GM21529 (cell line): ENCODE measurements around the gene WFDC10B.
"Not testable (repeated sequence)": the region's sequence is repeated elsewhere in the genome, so short reads cannot be mapped to it uniquely, and the experiment has no call there.

Experiments
- ATAC-seq: cut with Tn5 transposase; IDR thresholded peaks from one replicate; pipeline ENCODE4 v1.9.1; 2021; ENCODE audit not compliant: unreplicated experiment

WFDC10B gene

GRCh38 chr20:45704969-45705637 is at the start of gene WFDC10B:
Gene WFDC10B, minus strand, starts transcription at chr20:45705019. Its CDS starts 19,027 bp downstream, at chr20:45685992.
- no peak for ATAC-seq

GRCh38 chr20:45752746-45753145 is 47.9 kb upstream of the WFDC10B start:
- ATAC-seq: no peak

GRCh38 chr20:45751721-45752120 is 46.9 kb upstream of the WFDC10B start:
- ATAC-seq: no peak

- no peak for ATAC-seq
Measured at GRCh38 chr20:45745015-45745414, 40.2 kb upstream of the WFDC10B start.

- no peak for ATAC-seq
Measured at GRCh38 chr20:45742596-45742995, 37.8 kb upstream of the WFDC10B start.

- no peak for ATAC-seq
Measured at GRCh38 chr20:45735988-45736387, 31.2 kb upstream of the WFDC10B start.

GRCh38 chr20:45735552-45735951 is 30.7 kb upstream of the WFDC10B start:
- no peak for ATAC-seq

GRCh38 chr20:45732199-45732598 is 27.4 kb upstream of the WFDC10B start:
- ATAC-seq: no peak

GRCh38 chr20:45727044-45727443 is 22.2 kb upstream of the WFDC10B start:
- no peak for ATAC-seq

GRCh38 chr20:45725134-45725533 is 20.3 kb upstream of the WFDC10B start:
- no peak for ATAC-seq

- no peak for ATAC-seq
Measured at GRCh38 chr20:45722047-45722446, 17.2 kb upstream of the WFDC10B start, which contains the start of gene SPINT4. Gene SPINT4, plus strand, starts transcription at chr20:45722347. Its CDS starts 21 bp downstream, at chr20:45722368.

GRCh38 chr20:45716141-45716688 is 11.4 kb upstream of the WFDC10B start:
- not testable (repeated sequence) for ATAC-seq

GRCh38 chr20:45701873-45702272 is 2.9 kb downstream of the WFDC10B start, which contains the start of gene WFDC13:
Gene WFDC13, plus strand, starts transcription at chr20:45702038. Its CDS starts 86 bp downstream, at chr20:45702124.
- no peak for ATAC-seq

- no peak for ATAC-seq
Measured at GRCh38 chr20:45701104-45701503, 3.7 kb downstream of the WFDC10B start.

GRCh38 chr20:45695496-45695895 is 9.3 kb downstream of the WFDC10B start:
- ATAC-seq: no peak

GRCh38 chr20:45693346-45693745 is 11.5 kb downstream of the WFDC10B start:
- ATAC-seq: not testable (repeated sequence)

GRCh38 chr20:45685896-45686295 is 18.9 kb downstream of the WFDC10B start:
- ATAC-seq: no peak

- no peak for ATAC-seq
Measured at GRCh38 chr20:45679650-45680049, 25.2 kb downstream of the WFDC10B start.

GRCh38 chr20:45672765-45673164 is 32.1 kb downstream of the WFDC10B start:
- no peak for ATAC-seq

GRCh38 chr20:45670139-45670538 is 34.7 kb downstream of the WFDC10B start, which contains the start of gene WFDC11:
Gene WFDC11, minus strand, starts transcription at chr20:45670239. Its CDS starts 19,639 bp downstream, at chr20:45650600.
- ATAC-seq: no peak

- not testable (repeated sequence) for ATAC-seq
Measured at GRCh38 chr20:45657038-45657437, 47.8 kb downstream of the WFDC10B start.

GRCh38 chr20:45651726-45652125 is 53.1 kb downstream of the WFDC10B start:
- not testable (repeated sequence) for ATAC-seq
